HG02840 (cell line): ENCODE data around the gene NEK5.
"Not testable (repeated sequence)": the region's sequence is repeated elsewhere in the genome, so short reads cannot be mapped to it uniquely, and the experiment has no call there.

Experiments
- ATAC-seq: cut with Tn5 transposase; IDR thresholded peaks from one replicate; pipeline ENCODE4 v1.9.1; 2021; ENCODE audit warnings: mild to moderate bottlenecking, moderate library complexity, moderate number of reproducible peaks; ENCODE audit not compliant: unreplicated experiment, low FRiP score

NEK5 gene

DNA sequence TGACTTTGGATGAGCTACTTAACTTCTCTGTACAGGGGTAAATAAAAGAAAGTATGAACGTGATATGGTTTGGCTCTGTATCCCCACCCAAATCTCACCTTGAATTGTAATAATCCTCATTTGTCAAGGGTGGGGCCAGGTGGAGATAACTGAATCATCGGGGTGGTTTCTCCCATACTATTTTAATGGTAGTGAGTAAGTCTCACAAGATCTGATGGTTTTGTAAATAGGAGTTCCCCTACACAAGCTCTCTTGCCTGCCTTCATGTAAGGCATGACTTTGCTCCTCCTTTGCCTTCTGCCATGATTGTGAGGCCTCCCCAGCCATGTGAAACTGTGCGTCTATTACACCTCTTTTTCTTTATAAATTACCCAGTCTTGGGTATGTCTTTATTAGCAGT lies 43.9 kb downstream of the NEK5 start:
- not testable (repeated sequence) for ATAC-seq

DNA sequence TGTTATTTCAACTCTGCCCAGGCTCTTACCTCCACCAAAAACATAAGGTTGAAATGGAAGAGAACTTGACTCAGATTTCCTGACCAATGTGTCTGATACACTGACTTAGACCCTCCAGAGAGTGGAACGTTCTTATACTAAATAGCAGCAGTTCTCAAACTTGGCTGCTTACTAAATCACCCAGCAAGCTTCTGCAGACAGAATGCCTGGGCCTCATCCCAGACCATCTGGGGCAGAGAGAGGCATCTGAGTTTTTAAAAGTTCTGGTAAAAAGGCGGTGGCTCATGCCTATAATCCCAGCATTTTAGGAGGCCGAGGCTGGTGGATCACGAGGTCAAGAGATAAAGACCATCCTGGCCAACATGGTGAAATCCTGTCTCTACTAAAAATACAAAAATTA lies 46.3 kb downstream of the NEK5 start:
- ATAC-seq: no peak

- ATAC-seq: not testable (repeated sequence)
Observed at GRCh38 chr13:52079891-52080290, 49.0 kb downstream of the NEK5 start.

DNA sequence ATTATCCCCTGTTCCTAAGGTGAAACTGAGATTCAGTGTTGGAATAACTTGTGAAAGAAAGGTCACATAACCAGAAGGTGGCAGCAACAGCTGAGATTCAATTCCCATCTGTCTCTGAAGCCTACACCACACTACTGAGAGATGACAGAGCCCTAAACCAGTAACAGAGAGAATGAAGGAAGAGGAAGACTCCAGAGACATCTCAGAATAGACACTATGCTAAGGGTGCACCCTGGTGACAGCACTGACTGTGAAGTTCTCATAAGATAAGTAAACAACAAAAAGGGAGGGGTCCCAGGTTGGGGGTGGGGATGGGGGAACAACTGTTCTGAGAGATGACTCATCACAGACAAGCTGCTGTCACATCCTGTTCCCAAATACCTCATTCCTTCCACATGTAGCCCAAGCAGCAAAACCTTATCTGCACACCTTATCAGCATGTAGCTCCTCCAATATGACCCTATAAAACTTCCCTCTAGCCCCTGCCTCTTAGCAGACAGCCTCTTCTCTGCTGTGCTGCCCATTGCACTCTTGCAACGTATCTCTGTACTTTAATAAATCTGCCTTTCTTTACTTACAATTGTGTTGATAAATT lies 57.8 kb downstream of the NEK5 start:
- ATAC-seq: no peak

GRCh38 chr13:52067237-52067636 lies 61.6 kb downstream of the NEK5 start:
- ATAC-seq: no peak

DNA sequence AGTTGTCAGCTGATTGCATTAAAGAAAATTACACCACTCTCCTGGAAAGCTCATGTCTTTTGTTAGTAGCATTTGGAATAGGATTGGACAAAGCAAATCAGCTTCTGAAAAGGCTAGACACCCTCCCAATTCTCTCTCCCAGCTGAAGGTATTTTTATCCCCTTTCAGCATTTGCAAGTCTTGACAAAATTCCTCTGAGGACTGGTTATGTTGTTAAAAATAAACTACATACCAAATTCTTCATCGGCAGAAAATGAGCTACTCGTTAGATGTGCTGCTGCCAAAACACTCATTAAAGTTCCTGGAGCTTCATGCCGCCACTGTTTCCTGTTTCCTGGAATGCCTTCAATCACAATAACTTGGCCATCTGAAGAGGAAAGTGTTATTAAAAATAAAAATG lies 67.3 kb downstream of the NEK5 start:
- ATAC-seq: no peak

DNA sequence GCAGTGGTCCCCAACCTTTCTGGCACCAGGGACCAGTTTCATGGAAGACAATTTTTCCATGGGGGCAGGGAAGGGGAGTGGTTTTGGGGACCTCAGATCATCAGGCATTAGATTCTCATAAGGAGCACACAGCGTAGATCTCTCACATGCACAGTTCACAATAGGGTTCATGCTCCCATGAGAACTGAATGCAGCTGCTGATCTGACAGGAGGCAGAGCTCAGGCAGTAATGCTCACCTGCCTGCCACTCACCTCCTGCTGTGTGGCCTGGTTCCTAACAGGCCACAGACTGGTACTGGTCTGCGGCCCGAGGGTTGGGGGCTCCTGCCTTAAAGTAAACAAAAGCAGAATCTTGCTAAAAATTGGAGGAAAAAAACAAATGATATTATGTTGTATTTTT lies 67.8 kb downstream of the NEK5 start:
- ATAC-seq: not testable (repeated sequence)

GRCh38 chr13:52053460-52053859 lies 75.4 kb downstream of the NEK5 start:
- no peak for ATAC-seq

- ATAC-seq: no peak
Observed at GRCh38 chr13:52051400-52051799, 77.5 kb downstream of the NEK5 start.

DNA sequence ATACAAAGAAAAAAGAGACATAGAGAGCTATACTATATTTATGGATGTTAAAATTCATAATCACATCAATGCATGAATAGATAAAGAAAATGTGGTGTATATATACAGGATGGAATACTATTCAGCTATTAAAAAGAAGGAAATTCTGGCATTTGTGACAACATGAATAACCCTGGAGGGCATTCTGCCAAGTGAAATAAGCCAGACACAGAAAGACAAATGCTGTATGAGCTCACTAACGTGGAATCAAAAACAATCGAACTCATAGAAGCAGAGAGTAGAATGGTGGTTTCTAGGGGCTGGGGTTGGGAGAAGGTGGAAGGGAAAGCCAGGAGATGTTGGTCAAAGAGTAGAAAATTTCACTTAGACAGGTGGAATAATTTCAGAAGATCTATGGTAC lies 80.4 kb downstream of the NEK5 start:
- no peak for ATAC-seq

GRCh38 chr13:52047463-52047862 lies 81.4 kb downstream of the NEK5 start:
- ATAC-seq: no peak

DNA sequence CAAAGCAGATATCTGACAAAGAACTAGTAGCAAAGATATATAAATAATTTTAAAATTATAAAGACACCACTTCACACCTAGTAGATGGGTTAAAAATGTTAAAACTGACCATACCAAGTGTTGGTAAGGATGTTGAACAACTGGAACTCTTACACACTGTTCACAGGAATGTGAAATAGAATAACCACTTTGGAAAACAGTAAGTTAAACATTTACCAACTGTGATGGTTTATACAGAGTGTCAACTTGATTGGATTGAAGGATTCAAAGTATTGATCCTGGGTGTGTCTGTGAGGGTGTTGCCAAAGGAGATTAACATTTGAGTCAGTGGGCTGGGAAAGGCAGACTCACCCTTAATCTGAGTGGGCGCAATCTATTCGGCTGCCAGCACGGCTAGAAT lies 85.2 kb downstream of the NEK5 start:
- no peak for ATAC-seq

GRCh38 chr13:52036037-52036436 lies 92.8 kb downstream of the NEK5 start:
- ATAC-seq: no peak

DNA sequence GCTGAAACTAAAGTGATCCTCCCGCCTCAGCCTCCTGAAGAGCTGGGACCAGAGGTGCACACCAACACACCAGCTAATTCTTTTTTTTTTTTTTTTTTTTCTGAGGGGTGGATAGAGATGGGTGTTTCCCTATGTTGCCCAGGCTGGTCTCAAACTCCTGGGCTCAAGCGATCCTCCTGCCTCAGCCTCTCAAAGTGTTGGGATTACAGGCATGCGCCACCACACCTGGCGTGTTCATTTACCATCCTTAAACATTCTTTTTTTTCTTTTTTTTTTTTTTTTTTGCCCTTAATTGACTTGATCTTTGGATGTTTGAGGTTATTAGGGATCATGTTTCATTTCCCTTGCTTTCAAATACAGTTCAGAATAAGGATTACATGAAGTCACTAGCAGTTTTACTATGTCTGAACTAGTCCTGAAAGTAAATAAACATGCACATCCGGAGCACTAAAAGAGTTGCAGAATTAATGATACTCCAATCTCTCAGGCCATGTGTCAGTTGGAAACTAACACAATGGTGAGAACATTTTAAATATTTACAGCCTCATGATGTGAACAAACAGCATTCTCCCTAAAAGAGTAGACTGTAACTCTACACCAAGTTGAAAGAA lies 94.2 kb downstream of the NEK5 start:
- ATAC-seq: no peak

- ATAC-seq: no peak
Observed at GRCh38 chr13:52033039-52033438, 95.8 kb downstream of the NEK5 start.

- not testable (repeated sequence) for ATAC-seq
Observed at GRCh38 chr13:52030401-52030800, 98.5 kb downstream of the NEK5 start.

DNA sequence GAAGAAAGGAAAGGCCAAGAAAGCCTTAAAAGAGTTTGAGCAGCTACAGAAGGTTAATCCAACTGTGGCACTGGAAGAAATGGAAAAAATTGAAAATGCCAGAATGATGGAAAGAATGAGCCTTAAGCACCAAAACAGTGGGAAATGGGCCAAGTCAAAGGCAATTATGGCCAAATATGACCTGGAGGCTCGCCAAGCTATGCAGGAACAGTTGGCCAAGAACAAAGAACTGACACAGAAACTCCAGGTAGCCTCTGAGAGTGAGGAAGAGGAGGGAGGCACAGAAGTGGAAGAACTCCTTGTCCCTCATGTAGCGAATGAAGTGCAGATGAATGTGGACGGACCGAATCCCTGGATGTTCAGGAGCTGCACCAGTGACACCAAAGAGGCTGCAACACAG lies 99.3 kb downstream of the NEK5 start:
- ATAC-seq: no peak

DNA sequence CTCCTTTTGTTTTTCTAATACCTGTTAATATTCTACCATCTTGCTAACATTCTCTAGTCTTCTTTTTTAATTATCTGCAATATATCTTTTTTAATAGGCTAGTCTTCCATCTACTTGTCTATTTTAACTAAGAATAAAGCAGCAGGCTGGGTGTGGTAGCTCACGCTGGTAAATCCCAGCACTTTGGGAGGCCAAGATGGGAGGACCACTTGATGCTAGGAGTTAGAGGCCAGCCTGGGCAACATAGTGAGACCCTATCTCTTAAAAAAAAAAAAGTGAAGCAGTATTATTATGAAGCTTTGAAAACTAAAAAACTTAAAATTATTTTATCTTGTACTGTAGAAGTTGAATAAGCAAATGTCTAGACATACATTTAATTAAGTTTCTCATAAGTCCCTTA lies 101.0 kb downstream of the NEK5 start:
- no peak for ATAC-seq

DNA sequence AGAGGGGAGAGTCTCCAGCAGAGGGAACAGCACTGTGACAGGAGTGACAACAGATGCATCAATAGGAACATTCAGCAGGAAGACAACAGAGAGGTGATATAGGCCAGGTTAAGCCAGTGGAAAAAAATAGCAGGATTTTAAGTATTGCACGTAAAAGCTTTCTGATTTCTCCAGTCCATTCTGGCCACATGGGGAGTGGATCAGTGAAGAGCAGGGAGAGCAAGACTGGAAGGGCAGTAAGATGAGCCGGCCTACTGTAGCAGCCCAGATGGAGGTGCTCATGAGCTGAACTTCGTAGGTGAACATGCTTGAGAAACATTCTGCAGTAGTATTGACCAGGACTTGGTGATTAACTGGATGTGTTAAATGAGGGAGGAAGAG lies 102.6 kb downstream of the NEK5 start:
- ATAC-seq: no peak

GRCh38 chr13:52025475-52026245 lies 103.2 kb downstream of the NEK5 start:
- ATAC-seq: no peak

DNA sequence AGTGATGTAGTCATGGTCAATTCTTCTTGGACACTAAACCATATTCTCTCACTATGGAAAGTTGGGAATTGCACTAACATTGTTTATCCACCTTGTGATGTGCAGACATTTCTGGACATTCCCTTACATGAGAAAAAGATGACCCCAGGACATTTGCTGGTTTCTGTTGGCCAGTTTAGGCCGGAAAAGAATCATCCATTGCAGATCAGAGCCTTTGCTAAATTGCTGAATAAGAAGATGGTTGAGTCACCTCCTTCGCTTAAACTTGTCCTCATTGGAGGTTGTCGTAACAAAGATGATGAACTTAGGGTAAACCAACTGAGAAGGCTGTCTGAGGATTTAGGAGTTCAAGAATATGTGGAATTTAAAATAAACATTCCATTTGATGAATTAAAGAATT lies 104.4 kb downstream of the NEK5 start, which contains the start of gene UTP14C:
TSS of gene UTP14C (plus strand) at position 211 of the 400 bp plus-strand sequence. CDS start 4,114 bp downstream, outside the sequence.
- ATAC-seq: no peak

- ATAC-seq: no peak
Observed at GRCh38 chr13:52022356-52022755, 106.5 kb downstream of the NEK5 start.
